Measurements from ENCODE around the gene TMPRSS11A. TPM values are rescaled to one million over a fixed set of nuclear protein-coding genes. Genes with fewer than 3 reads are reported as not detected.

The TMPRSS11A gene
- polyA plus RNA-seq, 1 donor (not counting 4 experiments of a cell fraction or from before 2014, with no cell fraction given): 0.03 TPM

DNA sequence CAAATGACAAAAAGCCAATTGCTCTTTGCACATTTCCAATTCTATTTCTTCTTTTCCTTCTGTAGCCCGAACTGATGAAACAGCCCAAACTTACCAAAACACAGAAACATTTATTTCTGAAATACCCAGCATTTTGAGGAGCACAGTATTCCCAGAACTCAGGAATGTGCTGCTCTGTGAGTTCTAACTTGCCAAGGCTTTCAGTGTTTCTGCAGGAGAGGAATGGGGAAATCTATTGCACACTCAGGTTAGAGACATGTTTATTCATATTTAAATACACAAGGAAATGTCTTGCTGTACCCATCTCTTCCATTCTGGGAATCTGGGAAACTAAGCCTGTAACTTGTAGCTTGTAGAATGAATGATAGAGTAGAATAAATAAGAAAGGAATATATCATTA, 90.2 kb downstream of the TMPRSS11A start:
- Histone ChIP-seq H3K4me2 (ENCODE audit: control insufficient read depth, extremely low read depth, insufficient read depth, low read depth, low read length) (no peak overlapping the region), H3K27me3 (ENCODE audit: control insufficient read depth, extremely low read depth, insufficient read depth, low read length) (no peaks in the 10 kb centered on the region), H3K36me3 (ENCODE audit: control insufficient read depth in 2 of 2, extremely low read depth in 1 of 2, insufficient read depth in 2 of 2, low read length in 2 of 2) (no peaks in the 10 kb centered on the region), H3K9ac (ENCODE audit: control insufficient read depth, extremely low read depth, insufficient read depth, low read length) (no peak overlapping the region), H3K27ac (ENCODE audit: control insufficient read depth, insufficient read depth, low read length) (no peak overlapping the region), H3K79me2 (ENCODE audit: control insufficient read depth, insufficient read depth, low read length) (no peaks in the 10 kb centered on the region), H3K4me3 (ENCODE audit: control insufficient read depth in 2 of 3, extremely low read depth in 1 of 3, insufficient read depth in 2 of 3, low read depth in 1 of 3, low read length in 3 of 3) (no peak overlapping the region), H3K4me1 (ENCODE audit: control insufficient read depth, extremely low read depth, insufficient read depth, low read length) (peaks cover 12% of the 10 kb centered on the region), H3K9me3 (ENCODE audit: control insufficient read depth, low read depth, low read length) (no peaks in the 10 kb centered on the region), H4K20me1 (ENCODE audit: control insufficient read depth, extremely low read depth, insufficient read depth, low read length) (no peaks in the 10 kb centered on the region), H2AFZ (ENCODE audit: control insufficient read depth, low read length) (peak overlapping the region; percentile 4), H3K9me1 (ENCODE audit: control insufficient read depth, extremely low read depth, insufficient read depth, low read length) (no peaks in the 10 kb centered on the region)
- dilution Hi-C loops (cut with MboI; ENCODE audit: extremely low pct_ligation_motif_present, low sequenced_read_pairs): no loop called here
- no peak for DNase-seq (ENCODE audit: low read depth, low spot score)
- FAIRE-seq: peak; percentile 79
- TF ChIP-seq EZH2 (IDR thresholded peaks at IDR 0.05; ENCODE audit: low read length): no peak
- TF ChIP-seq, protein P1, sequence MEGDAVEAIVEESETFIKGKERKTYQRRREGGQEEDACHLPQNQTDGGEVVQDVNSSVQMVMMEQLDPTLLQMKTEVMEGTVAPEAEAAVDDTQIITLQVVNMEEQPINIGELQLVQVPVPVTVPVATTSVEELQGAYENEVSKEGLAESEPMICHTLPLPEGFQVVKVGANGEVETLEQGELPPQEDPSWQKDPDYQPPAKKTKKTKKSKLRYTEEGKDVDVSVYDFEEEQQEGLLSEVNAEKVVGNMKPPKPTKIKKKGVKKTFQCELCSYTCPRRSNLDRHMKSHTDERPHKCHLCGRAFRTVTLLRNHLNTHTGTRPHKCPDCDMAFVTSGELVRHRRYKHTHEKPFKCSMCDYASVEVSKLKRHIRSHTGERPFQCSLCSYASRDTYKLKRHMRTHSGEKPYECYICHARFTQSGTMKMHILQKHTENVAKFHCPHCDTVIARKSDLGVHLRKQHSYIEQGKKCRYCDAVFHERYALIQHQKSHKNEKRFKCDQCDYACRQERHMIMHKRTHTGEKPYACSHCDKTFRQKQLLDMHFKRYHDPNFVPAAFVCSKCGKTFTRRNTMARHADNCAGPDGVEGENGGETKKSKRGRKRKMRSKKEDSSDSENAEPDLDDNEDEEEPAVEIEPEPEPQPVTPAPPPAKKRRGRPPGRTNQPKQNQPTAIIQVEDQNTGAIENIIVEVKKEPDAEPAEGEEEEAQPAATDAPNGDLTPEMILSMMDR (optimal IDR thresholded peaks at IDR 0.05 in 1 of 3, IDR thresholded peaks at IDR 0.05 in 1 of 3, conservative IDR thresholded peaks at IDR 0.05 in 1 of 3; ENCODE audit: extremely low read depth in 1 of 3, insufficient read depth in 2 of 3, low read length in 3 of 3): no peak

DNA sequence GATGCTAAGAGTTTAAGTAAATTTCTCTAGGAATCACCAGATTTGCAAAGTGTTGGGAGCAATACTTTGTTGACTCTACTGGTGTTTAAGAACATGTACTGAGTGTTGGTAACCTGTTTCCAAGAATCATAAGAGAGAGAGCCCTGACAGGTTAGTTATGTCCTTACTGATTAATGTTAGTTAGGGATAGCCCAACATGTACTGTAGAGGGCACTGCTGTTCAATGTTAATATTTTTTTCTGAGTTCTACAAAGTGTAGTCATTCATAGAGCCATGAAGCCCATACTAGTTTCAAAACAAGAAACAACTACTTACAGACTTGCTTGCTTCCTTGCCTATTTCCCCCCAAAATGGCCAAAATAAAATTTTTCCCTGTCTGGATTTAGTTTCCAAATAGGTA, 91.4 kb downstream of the TMPRSS11A start:
- Histone ChIP-seq H2AFZ (ENCODE audit: control insufficient read depth, low read length) (no peak overlapping the region), H3K9ac (ENCODE audit: control insufficient read depth, extremely low read depth, insufficient read depth, low read length) (no peak overlapping the region), H3K36me3 (ENCODE audit: control insufficient read depth in 2 of 2, extremely low read depth in 1 of 2, insufficient read depth in 2 of 2, low read length in 2 of 2) (no peaks in the 10 kb centered on the region), H3K27me3 (ENCODE audit: control insufficient read depth, extremely low read depth, insufficient read depth, low read length) (no peaks in the 10 kb centered on the region), H4K20me1 (ENCODE audit: control insufficient read depth, extremely low read depth, insufficient read depth, low read length) (no peaks in the 10 kb centered on the region), H3K4me3 (ENCODE audit: control insufficient read depth in 2 of 3, extremely low read depth in 1 of 3, insufficient read depth in 2 of 3, low read depth in 1 of 3, low read length in 3 of 3) (no peak overlapping the region), H3K27ac (ENCODE audit: control insufficient read depth, insufficient read depth, low read length) (no peak overlapping the region), H3K4me1 (ENCODE audit: control insufficient read depth, extremely low read depth, insufficient read depth, low read length) (peaks cover 12% of the 10 kb centered on the region), H3K9me3 (ENCODE audit: control insufficient read depth, low read depth, low read length) (no peaks in the 10 kb centered on the region), H3K79me2 (ENCODE audit: control insufficient read depth, insufficient read depth, low read length) (no peaks in the 10 kb centered on the region), H3K4me2 (ENCODE audit: control insufficient read depth, extremely low read depth, insufficient read depth, low read depth, low read length) (no peak overlapping the region), H3K9me1 (ENCODE audit: control insufficient read depth, extremely low read depth, insufficient read depth, low read length) (no peaks in the 10 kb centered on the region)
- DNase-seq (ENCODE audit: low read depth, low spot score): peak; percentile 21
- TF ChIP-seq EZH2 (IDR thresholded peaks at IDR 0.05; ENCODE audit: low read length): no peak
- TF ChIP-seq, protein P1 (optimal IDR thresholded peaks at IDR 0.05 in 1 of 3, IDR thresholded peaks at IDR 0.05 in 1 of 3, conservative IDR thresholded peaks at IDR 0.05 in 1 of 3; ENCODE audit: extremely low read depth in 1 of 3, insufficient read depth in 2 of 3, low read length in 3 of 3): peak in 2 of 3 experiments; percentile 48 to 60
- dilution Hi-C loops (cut with MboI; ENCODE audit: extremely low pct_ligation_motif_present, low sequenced_read_pairs): no loop called here
- peak; percentile 63 for FAIRE-seq

Data from keratinocyte (primary cell).